ENCODE results near the gene UCN2.

GRCh38 chr3:48560648-48561018 lies 2.9 kb downstream of the UCN2 start:
- TF ChIP-seq, protein P1, sequence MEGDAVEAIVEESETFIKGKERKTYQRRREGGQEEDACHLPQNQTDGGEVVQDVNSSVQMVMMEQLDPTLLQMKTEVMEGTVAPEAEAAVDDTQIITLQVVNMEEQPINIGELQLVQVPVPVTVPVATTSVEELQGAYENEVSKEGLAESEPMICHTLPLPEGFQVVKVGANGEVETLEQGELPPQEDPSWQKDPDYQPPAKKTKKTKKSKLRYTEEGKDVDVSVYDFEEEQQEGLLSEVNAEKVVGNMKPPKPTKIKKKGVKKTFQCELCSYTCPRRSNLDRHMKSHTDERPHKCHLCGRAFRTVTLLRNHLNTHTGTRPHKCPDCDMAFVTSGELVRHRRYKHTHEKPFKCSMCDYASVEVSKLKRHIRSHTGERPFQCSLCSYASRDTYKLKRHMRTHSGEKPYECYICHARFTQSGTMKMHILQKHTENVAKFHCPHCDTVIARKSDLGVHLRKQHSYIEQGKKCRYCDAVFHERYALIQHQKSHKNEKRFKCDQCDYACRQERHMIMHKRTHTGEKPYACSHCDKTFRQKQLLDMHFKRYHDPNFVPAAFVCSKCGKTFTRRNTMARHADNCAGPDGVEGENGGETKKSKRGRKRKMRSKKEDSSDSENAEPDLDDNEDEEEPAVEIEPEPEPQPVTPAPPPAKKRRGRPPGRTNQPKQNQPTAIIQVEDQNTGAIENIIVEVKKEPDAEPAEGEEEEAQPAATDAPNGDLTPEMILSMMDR (IDR thresholded peaks at IDR 0.05), result no peak
- TF ChIP-seq EP300 (IDR thresholded peaks at IDR 0.05; ENCODE audit: low read depth), result no peak
- no peak for TF ChIP-seq POLR2A (IDR thresholded peaks at IDR 0.05)

Data from transverse colon (tissue), 3 donors.